K562 (cell line): ENCODE data around the gene TOMM5. TPM values are rescaled to one million over a fixed set of nuclear protein-coding genes. Genes with fewer than 3 reads are reported as not detected.

Experiments used
- ATAC-seq: fragments of 200-7000 bp; cut with Tn5 transposase; 3 replicates; pipeline ENCODE4 v1.9.1; 2020; ENCODE audit warnings: moderate library complexity
- BruUV-seq: library from RNA; stranded (reverse); fragments of 400-500 nt; replicated peaks from 2 replicates; lab custom pipeline; 2021; lab: Mats Ljungman, UMichigan
- CTCF ChIA-PET: fragments of 300-600 bp; formaldehyde crosslinking; extraction: SDS; loops from one replicate; lab custom pipeline; 2021; ENCODE audit warnings: low intra/inter-chr PET ratio; lab: Yijun Ruan, JAX
- POLR2A ChIA-PET: fragments of 300-600, 350-650 bp; sonication (Branson Sonifier 250); formaldehyde crosslinking; extraction: SDS; loops from one replicate; lab custom pipeline; 2021; ENCODE audit warnings: antibody characterized with exemption, inconsistent platforms; lab: Yijun Ruan, JAX
- DNase-seq, 4 experiments: peaks; one replicate each; pipeline versions ENCODE4 v3.0.0 to v3.0.0-alpha.2; 2011 to 2018; ENCODE audit warnings: low spot score in 3 of 4, mixed read lengths in 3 of 4; ENCODE audit errors: extremely low read depth in 1 of 4
- FAIRE-seq: peaks from 2 replicates; lab custom pipeline; 2011; peaks lifted over from hg19 to GRCh38; lab: Jason Lieb, UNC
- H2AFZ ChIP-seq: 2 replicates; pipeline ENCODE4 v1.6.0; 2011; ENCODE audit warnings: low read depth, low read length, control low read depth, inconsistent platforms
- H3K27ac ChIP-seq: fragments of 200-600 bp; 3 replicates; pipeline ENCODE4 v1.8.0; 2011; ENCODE audit warnings: low read depth, mild to moderate bottlenecking, control low read depth, inconsistent platforms, low read length, moderate library complexity, mixed read lengths; ENCODE audit errors: extremely low read depth
- H3K27me3 ChIP-seq, 2 experiments: fragments of 300-600 bp in 1 of 2; 2 replicates in 1 of 2; 3 replicates in 1 of 2; pipeline versions ENCODE4 v1.6.0 to v1.8.0; 2011; ENCODE audit warnings: inconsistent platforms in 2 of 2, low read length in 2 of 2, mild to moderate bottlenecking in 1 of 2, mixed read lengths in 1 of 2, moderate library complexity in 1 of 2; ENCODE audit not compliant: control insufficient read depth in 2 of 2, insufficient read depth in 2 of 2
- H3K36me3 ChIP-seq: fragments of 300-600 bp; 3 replicates; pipeline ENCODE4 v1.8.0; 2011; ENCODE audit warnings: mild to moderate bottlenecking, low read length, inconsistent platforms; ENCODE audit not compliant: control insufficient read depth, insufficient read depth
- H3K4me1 ChIP-seq, 2 experiments: fragments of 200-600 bp in 1 of 2; replicated peaks in 1 of 2; 2 replicates in 1 of 2; 3 replicates in 1 of 2; pipeline versions ENCODE4 v1.5.1 to v1.8.0; 2011; ENCODE audit warnings: inconsistent platforms in 2 of 2, low read length in 2 of 2, mild to moderate bottlenecking in 1 of 2, mixed read lengths in 1 of 2, moderate library complexity in 1 of 2; ENCODE audit not compliant: control insufficient read depth in 2 of 2, insufficient read depth in 2 of 2
- H3K4me2 ChIP-seq: 2 replicates; pipeline ENCODE4 v1.6.1; 2011; ENCODE audit warnings: low read length, control low read depth, inconsistent platforms, mixed read lengths; ENCODE audit not compliant: insufficient read depth
- H3K4me3 ChIP-seq: fragments of 200-600 bp; sonication (generic), shearing (Covaris generic); 2 replicates; pipeline ENCODE4 v1.5.1; 2016; ENCODE audit warnings: control low read depth, inconsistent platforms
- H3K79me2 ChIP-seq: fragments of 200-600 bp; 3 replicates; pipeline ENCODE4 v1.8.0; 2011; ENCODE audit warnings: low read length, inconsistent platforms; ENCODE audit not compliant: control insufficient read depth, insufficient read depth
- H3K9ac ChIP-seq, 2 experiments: 2 replicates each; pipeline versions ENCODE4 v1.6.0 to v1.6.1; 2011; ENCODE audit warnings: low read depth in 2 of 2, low read length in 2 of 2, control low read depth in 1 of 2, inconsistent platforms in 1 of 2, mild to moderate bottlenecking in 1 of 2, mixed read lengths in 1 of 2; ENCODE audit not compliant: insufficient read depth in 1 of 2
- H3K9me1 ChIP-seq: one replicate; pipeline ENCODE4 v1.6.0; 2011; ENCODE audit warnings: inconsistent platforms, mild to moderate bottlenecking, low read length, moderate library complexity; ENCODE audit not compliant: control insufficient read depth, insufficient read depth
- H3K9me3 ChIP-seq: replicated peaks from 2 replicates; pipeline ENCODE4 v1.5.1; 2011; ENCODE audit warnings: low read depth, low read length, inconsistent platforms; ENCODE audit not compliant: control insufficient read depth, insufficient read depth
- H4K20me1 ChIP-seq: replicated peaks from 2 replicates; pipeline ENCODE4 v1.6.1; 2011; ENCODE audit warnings: low read length, inconsistent platforms, mixed read lengths; ENCODE audit not compliant: control insufficient read depth, insufficient read depth
- DLX4 ChIP-seq: fragments of 250-450 bp; sonication (Bioruptor Pico); IDR thresholded peaks from 2 replicates; pipeline ENCODE4 v1.6.1; 2021; ENCODE audit warnings: mild to moderate bottlenecking
- KDM1A ChIP-seq, 2 experiments: fragments of 450-650 bp; IDR thresholded peaks; 2 replicates each; pipeline ENCODE4 v1.6.1; 2016; ENCODE audit warnings: mild to moderate bottlenecking in 2 of 2
- SMAD1 ChIP-seq: fragments of 150-350 bp; IDR thresholded peaks from 2 replicates; pipeline ENCODE4 v1.6.1; 2014; ENCODE audit warnings: low read length, low read depth; ENCODE audit not compliant: partially characterized antibody
- WGBS: fragments of 100-300 bp; shearing (Covaris generic); methylation state at CpG from one replicate; pipeline ENCODE4 v1.1.6; 2016; ENCODE audit warnings: low coverage, mixed read lengths; ENCODE audit not compliant: insufficient coverage; ENCODE audit errors: missing lambda C conversion rate; 5-methylcytosine and 5-hydroxymethylcytosine counted together
- in situ Hi-C: fragments of 300-500 bp; cut with MboI; formaldehyde crosslinking; loops from 4 replicates; pipeline ENCODE4 v1.15.0; 2018; ENCODE audit warnings: inconsistent platforms, mixed read lengths
- intact Hi-C: fragments of 100-400 bp; cut with micrococcal nuclease; formaldehyde crosslinking; loops from 2 replicates; pipeline ENCODE4 v1.14.2; 2022
- polyA plus RNA-seq, 8 experiments: library from polyadenylated mRNA; depleted of rRNA in 4 of 8; stranded (reverse) in 5 of 8; unstranded in 3 of 8; fragments of >200 nt; fragmentation: Nextera tagmentation in 2 of 8; fragmentation: Illumina TruSeq in 1 of 8; extraction: Ambion mirVana in 2 of 8; extraction: Trizol in 1 of 8; gene quantifications; 2 replicates each; pipeline versions ENCODE4 v1.2.1 to v1.2.3, GENCODE V29; 2011 to 2014; ENCODE audit warnings: inconsistent platforms in 1 of 8, missing spikeins in 1 of 8
- total RNA-seq, 7 experiments: library from RNA; depleted of rRNA in 6 of 7; stranded (reverse); fragments of >200 nt in 6 of 7; fragmentation: Illumina TruSeq in 2 of 7; extraction: Trizol in 2 of 7; gene quantifications; 2 replicates each; pipeline versions ENCODE4 v1.2.1 to v1.2.3, GENCODE V29; 2011 to 2021; ENCODE audit warnings: low replicate concordance in 1 of 7
- TF ChIP-seq, protein P1 (sequence below), 2 experiments: fragments of 450-650 bp in 1 of 2; sonication (generic) in 1 of 2; formaldehyde crosslinking in 1 of 2; IDR thresholded peaks in 1 of 2; conservative IDR thresholded peaks in 1 of 2; 2 replicates each; pipeline versions ENCODE4 v1.6.1 to v1.8.1; 2016 to 2023; ENCODE audit warnings: mild to moderate bottlenecking in 2 of 2, moderate library complexity in 2 of 2, inconsistent platforms in 1 of 2, missing genetic modification reagents in 1 of 2

TOMM5 gene
- total and polyA plus RNA-seq, 9 of the 15 experiments (the other 6 are each of a cell fraction or from before 2014, with no cell fraction given), result 262 to 1,742 (median 496) TPM

GRCh38 chr9:37596504-37596903, 4.1 kb upstream of the TOMM5 start:
- no peak overlapping the region for H3K4me3 ChIP-seq
- no peaks in the 10 kb centered on the region for H3K27me3 ChIP-seq
- ATAC-seq (no peak), DNase-seq (no peak), FAIRE-seq (no peak)
- peaks cover 12% of the 10 kb centered on the region for H3K79me2 ChIP-seq
- no peak overlapping the region for H3K4me2 ChIP-seq
- H2AFZ ChIP-seq, result 0 out of 2 replicates have a peak overlapping the region, but pooled peaks have one; percentile 2
- ChIA-PET POLR2A (interaction anchor here (1.0 to 1.5 kb wide), 2 partner anchors 16 to 18 kb away, joined by 3 to 5 read pairs; no protein-coding TSS in a partner anchor), CTCF (no interaction called here)
- no peak overlapping the region for H3K27ac ChIP-seq
- BruUV-seq, result no TSS peak
- H3K9me3 ChIP-seq, result no peaks in the 10 kb centered on the region
- H4K20me1 ChIP-seq, result no peaks in the 10 kb centered on the region
- in situ Hi-C loops, result no loop called here
- intact Hi-C loops, result no loop called here
- H3K4me1 ChIP-seq, result peaks cover 9 to 14% of the 10 kb centered on the region in 2 experiments
- H3K36me3 ChIP-seq, result no peaks in the 10 kb centered on the region
- WGBS, result 18% methylated on average over 2 of the region's 2 CpGs
- H3K9ac ChIP-seq, result no peak overlapping the region
- H3K9me1 ChIP-seq, result no peaks in the 10 kb centered on the region
- TF ChIP-seq DLX4 (CRISPR knock-in tag) (no peak), KDM1A (IDR thresholded peaks at IDR 0.05) (0 out of 4 replicates have a peak, but pooled peaks have one; percentile 22 to 35), SMAD1 (no peak)
- TF ChIP-seq, protein P1, sequence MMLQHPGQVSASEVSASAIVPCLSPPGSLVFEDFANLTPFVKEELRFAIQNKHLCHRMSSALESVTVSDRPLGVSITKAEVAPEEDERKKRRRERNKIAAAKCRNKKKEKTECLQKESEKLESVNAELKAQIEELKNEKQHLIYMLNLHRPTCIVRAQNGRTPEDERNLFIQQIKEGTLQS (IDR thresholded peaks at IDR 0.05), result peak; percentile 29; the same call in 1 of the 2 replicates
- TF ChIP-seq, protein P1 (CRISPR knock-in tag; conservative IDR thresholded peaks at IDR 0.05), result no peak
